SK-N-SH (cell line): ENCODE results near the gene TCFL5. TPM values are rescaled to one million over a fixed set of nuclear protein-coding genes. Genes with fewer than 3 reads are reported as not detected.

Experiments
- CTCF ChIA-PET: fragments of 300-600, 350-600 bp; formaldehyde crosslinking; extraction: SDS; loops from one replicate; lab custom pipeline; 2021; lab: Yijun Ruan, JAX
- POLR2A ChIA-PET: fragments of 350-600 bp; sonication (Branson Sonifier 250); formaldehyde crosslinking; extraction: SDS; loops from one replicate; lab custom pipeline; 2020; ENCODE audit warnings: antibody characterized with exemption, inconsistent platforms; lab: Yijun Ruan, JAX
- DNase-seq: peaks from one replicate; pipeline ENCODE4 v3.0.0; 2012
- H2AFZ ChIP-seq: fragments of 200-600 bp; sonication (generic); 2 replicates; pipeline ENCODE4 v1.8.1; 2016; ENCODE audit warnings: antibody characterized with exemption, mild to moderate bottlenecking, low read depth
- H3F3A ChIP-seq: fragments of 200-600 bp; sonication (generic); replicated peaks from 2 replicates; pipeline ENCODE3; 2016; ENCODE audit warnings: antibody characterized with exemption, mild to moderate bottlenecking; ENCODE audit not compliant: insufficient read depth
- H3K27ac ChIP-seq, 2 experiments: fragments of 200-500 bp in 1 of 2; fragments of 200-600 bp in 1 of 2; sonication (Bioruptor generic) in 1 of 2; sonication (generic), shearing (Covaris generic) in 1 of 2; 2 replicates each; pipeline versions ENCODE4 v1.5.1 to v1.6.1; 2014 to 2016; ENCODE audit warnings: low read depth in 2 of 2, inconsistent platforms in 1 of 2, low read length in 1 of 2, mild to moderate bottlenecking in 1 of 2, mixed read lengths in 1 of 2
- H3K27me3 ChIP-seq: fragments of 200-600 bp; sonication (generic), shearing (Covaris generic); 2 replicates; pipeline ENCODE4 v1.6.1; 2016; ENCODE audit warnings: mixed run types; ENCODE audit not compliant: insufficient read depth
- H3K36me3 ChIP-seq, 2 experiments: fragments of 200-500 bp in 1 of 2; fragments of 200-600 bp in 1 of 2; sonication (Bioruptor generic) in 1 of 2; sonication (generic) in 1 of 2; replicated peaks in 1 of 2; 2 replicates each; pipeline versions ENCODE3 to v1.5.1; 2014 to 2016; ENCODE audit warnings: low read length in 1 of 2, mild to moderate bottlenecking in 1 of 2; ENCODE audit not compliant: insufficient read depth in 2 of 2, control insufficient read depth in 1 of 2
- H3K4me1 ChIP-seq, 2 experiments: fragments of 200-500 bp in 1 of 2; fragments of 200-600 bp in 1 of 2; sonication (Bioruptor generic) in 1 of 2; sonication (generic), shearing (Covaris generic) in 1 of 2; 2 replicates each; pipeline versions ENCODE4 v1.5.1 to v1.6.1; 2014 to 2016; ENCODE audit warnings: low read depth in 1 of 2, low read length in 1 of 2, mixed run types in 1 of 2; ENCODE audit not compliant: insufficient read depth in 2 of 2, control insufficient read depth in 1 of 2
- H3K4me2 ChIP-seq: fragments of 200-600 bp; sonication (generic), shearing (Covaris generic); 2 replicates; pipeline ENCODE4 v1.6.1; 2017; ENCODE audit warnings: mixed run types
- H3K4me3 ChIP-seq, 2 experiments: fragments of 200-500 bp in 1 of 2; fragments of 200-600 bp in 1 of 2; sonication (Bioruptor generic) in 1 of 2; sonication (generic), shearing (Covaris generic) in 1 of 2; 2 replicates each; pipeline versions ENCODE4 v1.5.1 to v1.8.1; 2014 to 2016; ENCODE audit warnings: low read depth in 2 of 2, inconsistent platforms in 1 of 2, low read length in 1 of 2, mild to moderate bottlenecking in 1 of 2, mixed read lengths in 1 of 2, moderate library complexity in 1 of 2
- H3K79me2 ChIP-seq: fragments of 200-600 bp; sonication (generic); 2 replicates; pipeline ENCODE4 v1.8.1; 2017; ENCODE audit warnings: mild to moderate bottlenecking; ENCODE audit not compliant: insufficient read depth
- H3K9ac ChIP-seq: fragments of 200-600 bp; sonication (generic); 2 replicates; pipeline ENCODE4 v1.6.1; 2017; ENCODE audit warnings: mixed run types
- H3K9me2 ChIP-seq: fragments of 200-600 bp; sonication (generic); 2 replicates; pipeline ENCODE4 v1.6.1; 2017; ENCODE audit warnings: mixed run types
- H3K9me3 ChIP-seq: fragments of 200-600 bp; sonication (generic); 2 replicates; pipeline ENCODE4 v1.6.1; 2017; ENCODE audit warnings: mixed run types, mild to moderate bottlenecking, moderate library complexity
- H4K20me1 ChIP-seq: fragments of 200-600 bp; sonication (generic); 2 replicates; pipeline ENCODE4 v1.6.1; 2017; ENCODE audit warnings: mild to moderate bottlenecking, mixed run types; ENCODE audit not compliant: insufficient read depth
- CHD2 ChIP-seq: fragments of 150-350 bp; IDR thresholded peaks from 2 replicates; pipeline ENCODE4 v1.6.1; 2018; ENCODE audit warnings: low read length; ENCODE audit not compliant: partially characterized antibody
- CTCF ChIP-seq: fragments of 200-600 bp; sonication (generic); IDR thresholded peaks from 2 replicates; pipeline ENCODE4 v1.6.1; 2017; ENCODE audit warnings: antibody characterized with exemption, mild to moderate bottlenecking, moderate library complexity
- ELF1 ChIP-seq: IDR thresholded peaks from 2 replicates; pipeline ENCODE4 v1.4.0; 2012
- EZH2phosphoT487 ChIP-seq: fragments of 200-600 bp; sonication (generic); IDR thresholded peaks from 2 replicates; pipeline ENCODE4 v1.6.1; 2017; ENCODE audit warnings: low read depth, mixed run types, mild to moderate bottlenecking, antibody characterized with exemption, moderate library complexity, borderline replicate concordance
- FOXJ3 ChIP-seq: sonication (generic); formaldehyde crosslinking; IDR thresholded peaks from 2 replicates; pipeline ENCODE4 v1.5.1; 2020; ENCODE audit warnings: mild to moderate bottlenecking, missing genetic modification reagents
- FOXM1 ChIP-seq: IDR thresholded peaks from 2 replicates; pipeline ENCODE4 v1.4.0; 2012; ENCODE audit warnings: low read depth, mild to moderate bottlenecking
- GATA2 ChIP-seq: sonication (generic); formaldehyde crosslinking; IDR thresholded peaks from 2 replicates; pipeline ENCODE4 v1.5.0; 2020; ENCODE audit warnings: mild to moderate bottlenecking, missing genetic modification reagents
- MAX ChIP-seq: IDR thresholded peaks from 2 replicates; pipeline ENCODE4 v1.4.0; 2012; ENCODE audit warnings: low read depth
- MEF2A ChIP-seq: IDR thresholded peaks from 2 replicates; pipeline ENCODE4 v1.4.0; 2012; ENCODE audit warnings: low read depth, borderline replicate concordance
- PBX3 ChIP-seq: IDR thresholded peaks from 2 replicates; pipeline ENCODE4; 2012
- POLR2AphosphoS5 ChIP-seq: IDR thresholded peaks from 2 replicates; pipeline ENCODE4 v1.6.1; 2012; ENCODE audit warnings: low read depth, low read length
- RAD21 ChIP-seq: IDR thresholded peaks from 2 replicates; pipeline ENCODE4 v1.6.1; 2012; ENCODE audit warnings: mild to moderate bottlenecking, low read length
- RCOR1 ChIP-seq: fragments of 150-350 bp; IDR thresholded peaks from 2 replicates; pipeline ENCODE4 v1.6.1; 2017; ENCODE audit warnings: antibody characterized with exemption, low read length
- REST ChIP-seq: IDR thresholded peaks from 2 replicates; pipeline ENCODE4 v1.6.1; 2012; ENCODE audit warnings: mild to moderate bottlenecking, low read depth, low read length, moderate library complexity
- RFX5 ChIP-seq: IDR thresholded peaks from 2 replicates; pipeline ENCODE4 v1.6.1; 2012; ENCODE audit warnings: mild to moderate bottlenecking, improper control_type of control experiment, low read length
- RXRA ChIP-seq: IDR thresholded peaks from 2 replicates; pipeline ENCODE4 v1.4.0; 2012; ENCODE audit warnings: low read depth, mild to moderate bottlenecking, borderline replicate concordance
- TCF12 ChIP-seq: IDR thresholded peaks from 2 replicates; pipeline ENCODE4 v1.4.0; 2012
- TEAD4 ChIP-seq: IDR thresholded peaks from 2 replicates; pipeline ENCODE4 v1.4.0; 2012; ENCODE audit warnings: mild to moderate bottlenecking, borderline replicate concordance; ENCODE audit not compliant: insufficient read depth
- ZBTB33 ChIP-seq: IDR thresholded peaks from 2 replicates; pipeline ENCODE4 v1.4.0; 2012; ENCODE audit warnings: low read depth, borderline replicate concordance
- WGBS: methylation state at CpG from one replicate; pipeline ENCODE4 v1.1.6; 2017; ENCODE audit warnings: low lambda C conversion rate; 5-methylcytosine and 5-hydroxymethylcytosine counted together
- polyA plus RNA-seq, 3 experiments: library from polyadenylated mRNA; depleted of rRNA; stranded (reverse); fragments of >200 nt; gene quantifications; 2 replicates each; pipeline ENCODE4 v1.2.3, GENCODE V29; 2012

TCFL5 gene
- polyA plus RNA-seq, 1 of the 3 experiments (the other 2 are of a cell fraction), result 10.1 TPM

- no peaks in the 10 kb centered on the region for H3K9me2 ChIP-seq
- H3K27me3 ChIP-seq, result no peaks in the 10 kb centered on the region
- no peaks in the 10 kb centered on the region for H3K9me3 ChIP-seq
- ChIA-PET POLR2A (interaction anchor here (0.7 to 0.9 kb wide), 2 partner anchors 22 to 150 kb away, joined by 3 read pairs; no protein-coding TSS in a partner anchor), CTCF (interaction anchor here (0.6 to 9.4 kb wide), 19 partner anchors 10 to 383 kb away, joined by 3 to 162 read pairs (median 17); partner anchors contain the start of gene NTSR1)
- peaks cover 22 to 30% of the 10 kb centered on the region in 2 experiments; a peak in 3 of 4 replicates for H3K4me1 ChIP-seq
- H3K4me2 ChIP-seq, result peak overlapping the region; percentile 88
- 0 out of 2 replicates have a peak, but pooled peaks cover 8% of the 10 kb centered on the region for H4K20me1 ChIP-seq
- no peak overlapping the region for H2AFZ ChIP-seq
- H3K36me3 ChIP-seq, result peaks cover 0 to 2% of the 10 kb centered on the region in 2 experiments
- H3K9ac ChIP-seq, result no peak overlapping the region
- DNase-seq, result no peak
- WGBS, result 90% methylated on average over 19 of the region's 22 CpGs
- H3K79me2 ChIP-seq, result peaks cover 13% of the 10 kb centered on the region
- H3K27ac ChIP-seq, result peak overlapping the region; percentile 56 to 88; a peak in 2 of 4 replicates
- peaks cover 30% of the 10 kb centered on the region for H3F3A ChIP-seq
- no peak overlapping the region for H3K4me3 ChIP-seq
- TF ChIP-seq REST, result no peak
- no peak for TF ChIP-seq RXRA
- no peak for TF ChIP-seq EZH2phosphoT487
- no peak for TF ChIP-seq POLR2AphosphoS5
- TF ChIP-seq FOXM1, result no peak
- no peak for TF ChIP-seq RAD21
- TF ChIP-seq CTCF, result no peak
- no peak for TF ChIP-seq MEF2A
- no peak for TF ChIP-seq RCOR1
- TF ChIP-seq FOXJ3 (CRISPR knock-in tag), result no peak
- no peak for TF ChIP-seq PBX3
- TF ChIP-seq MAX, result no peak
- TF ChIP-seq ELF1, result no peak
- no peak for TF ChIP-seq CHD2
- no peak for TF ChIP-seq RFX5
- no peak for TF ChIP-seq GATA2
- no peak for TF ChIP-seq TCF12
- no peak for TF ChIP-seq ZBTB33
- TF ChIP-seq TEAD4, result no peak
Observed at GRCh38 chr20:62792940-62793756, 68.5 kb downstream of the TCFL5 start.
